OCI-LY3 (cell line): ENCODE results near the gene AGAP1.

Experiments
- H2AFZ ChIP-seq: fragments of 200-600, 300-600 bp; shearing (Covaris generic); 2 replicates; pipeline ENCODE4 v1.6.0; 2014; ENCODE audit warnings: antibody characterized with exemption, low read depth, low read length
- H3K27ac ChIP-seq: fragments of 200-600, 300-600 bp; sonication (generic); 2 replicates; pipeline ENCODE4 v1.5.1; 2014; ENCODE audit warnings: mild to moderate bottlenecking, low read length, moderate library complexity, mixed read lengths
- H3K27me3 ChIP-seq: fragments of 200-600, 300-600 bp; sonication (generic); 2 replicates; pipeline ENCODE4 v1.6.1; 2014; ENCODE audit warnings: low read depth, low read length, mixed read lengths
- H3K36me3 ChIP-seq: fragments of 200-600, 300-600 bp; sonication (generic); replicated peaks from 2 replicates; pipeline ENCODE3; 2014; ENCODE audit warnings: low read depth, low read length, mixed read lengths
- H3K4me1 ChIP-seq: fragments of 300-600, 200-600 bp; sonication (generic); 2 replicates; pipeline ENCODE4 v1.6.1; 2014; ENCODE audit warnings: low read length, mixed read lengths
- H3K4me2 ChIP-seq: fragments of 200-600, 300-600 bp; sonication (generic); 2 replicates; pipeline ENCODE4 v1.6.1; 2014; ENCODE audit warnings: low read length, mixed read lengths
- H3K4me3 ChIP-seq: fragments of 300-600, 200-600 bp; sonication (generic); 2 replicates; pipeline ENCODE4 v1.5.1; 2014; ENCODE audit warnings: antibody characterized with exemption, mild to moderate bottlenecking, low read length, moderate library complexity
- H3K79me2 ChIP-seq: fragments of 300-600, 200-600 bp; shearing (Covaris generic); 2 replicates; pipeline ENCODE4 v1.6.1; 2014; ENCODE audit warnings: mild to moderate bottlenecking, low read length, mixed read lengths
- H3K9ac ChIP-seq: fragments of 300-600, 200-600 bp; shearing (Covaris generic); 2 replicates; pipeline ENCODE4 v1.6.0; 2014; ENCODE audit warnings: mild to moderate bottlenecking, low read length, moderate library complexity
- H3K9me3 ChIP-seq: fragments of 200-600, 300-600 bp; shearing (Covaris generic); 2 replicates; pipeline ENCODE4 v1.6.1; 2014; ENCODE audit warnings: low read length, mixed read lengths; ENCODE audit not compliant: insufficient read depth
- H4K20me1 ChIP-seq: fragments of 200-600, 300-600 bp; sonication (generic); 2 replicates; pipeline ENCODE4 v1.6.1; 2016; ENCODE audit warnings: low read length, mixed read lengths; ENCODE audit not compliant: insufficient read depth
- EZH2phosphoT487 ChIP-seq: fragments of 200-600 bp; shearing (Covaris generic); IDR thresholded peaks from 2 replicates; pipeline ENCODE4 v1.6.1; 2018; ENCODE audit warnings: antibody characterized with exemption, mixed run types, low read depth
- TF ChIP-seq, protein P1 (sequence below): fragments of 200-600, 300-600 bp; sonication (generic); IDR thresholded peaks from 2 replicates; pipeline ENCODE4 v1.5.1; 2014; ENCODE audit warnings: antibody characterized with exemption, low read length, low read depth

The AGAP1 gene

GRCh38 chr2:235799281-235799680, 305.4 kb downstream of the AGAP1 start:
- Histone ChIP-seq H3K36me3 (no peaks in the 10 kb centered on the region), H3K4me1 (no peaks in the 10 kb centered on the region), H3K9ac (no peak overlapping the region), H3K4me3 (no peak overlapping the region), H4K20me1 (no peaks in the 10 kb centered on the region), H3K27me3 (no peaks in the 10 kb centered on the region), H3K4me2 (no peak overlapping the region), H3K9me3 (no peaks in the 10 kb centered on the region), H2AFZ (no peak overlapping the region), H3K27ac (no peak overlapping the region), H3K79me2 (no peaks in the 10 kb centered on the region)
- no peak for TF ChIP-seq EZH2phosphoT487
- TF ChIP-seq, protein P1, sequence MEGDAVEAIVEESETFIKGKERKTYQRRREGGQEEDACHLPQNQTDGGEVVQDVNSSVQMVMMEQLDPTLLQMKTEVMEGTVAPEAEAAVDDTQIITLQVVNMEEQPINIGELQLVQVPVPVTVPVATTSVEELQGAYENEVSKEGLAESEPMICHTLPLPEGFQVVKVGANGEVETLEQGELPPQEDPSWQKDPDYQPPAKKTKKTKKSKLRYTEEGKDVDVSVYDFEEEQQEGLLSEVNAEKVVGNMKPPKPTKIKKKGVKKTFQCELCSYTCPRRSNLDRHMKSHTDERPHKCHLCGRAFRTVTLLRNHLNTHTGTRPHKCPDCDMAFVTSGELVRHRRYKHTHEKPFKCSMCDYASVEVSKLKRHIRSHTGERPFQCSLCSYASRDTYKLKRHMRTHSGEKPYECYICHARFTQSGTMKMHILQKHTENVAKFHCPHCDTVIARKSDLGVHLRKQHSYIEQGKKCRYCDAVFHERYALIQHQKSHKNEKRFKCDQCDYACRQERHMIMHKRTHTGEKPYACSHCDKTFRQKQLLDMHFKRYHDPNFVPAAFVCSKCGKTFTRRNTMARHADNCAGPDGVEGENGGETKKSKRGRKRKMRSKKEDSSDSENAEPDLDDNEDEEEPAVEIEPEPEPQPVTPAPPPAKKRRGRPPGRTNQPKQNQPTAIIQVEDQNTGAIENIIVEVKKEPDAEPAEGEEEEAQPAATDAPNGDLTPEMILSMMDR, result no peak

- Histone ChIP-seq H4K20me1 (no peaks in the 10 kb centered on the region), H2AFZ (no peak overlapping the region), H3K79me2 (no peaks in the 10 kb centered on the region), H3K9me3 (no peaks in the 10 kb centered on the region), H3K4me2 (no peak overlapping the region), H3K9ac (no peak overlapping the region), H3K4me3 (no peak overlapping the region), H3K36me3 (no peaks in the 10 kb centered on the region), H3K27me3 (no peaks in the 10 kb centered on the region), H3K27ac (no peak overlapping the region), H3K4me1 (no peaks in the 10 kb centered on the region)
- TF ChIP-seq, protein P1, result no peak
- TF ChIP-seq EZH2phosphoT487, result no peak
Observed at GRCh38 chr2:235802542-235802941, 308.7 kb downstream of the AGAP1 start.

DNA sequence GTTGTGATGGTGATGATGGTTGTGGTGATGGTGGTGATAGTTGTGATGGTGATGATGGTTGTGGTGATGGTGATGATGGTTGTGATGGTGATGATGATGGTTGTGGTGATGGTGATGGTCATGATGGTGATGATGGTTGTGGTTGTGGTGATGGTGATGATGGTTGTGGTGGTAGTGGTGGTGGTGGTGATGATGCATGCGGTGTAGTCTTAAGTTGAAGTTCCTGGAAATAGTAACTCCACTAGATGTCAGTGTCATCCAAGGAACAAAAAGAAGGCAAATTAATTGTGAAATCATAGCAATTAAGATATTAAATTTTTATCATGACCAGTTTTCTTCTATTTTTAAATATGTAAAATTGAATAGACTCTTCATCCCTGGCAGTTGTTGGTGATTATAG, 309.2 kb downstream of the AGAP1 start:
- H3K4me2 ChIP-seq, result no peak overlapping the region
- H3K9ac ChIP-seq, result no peak overlapping the region
- no peaks in the 10 kb centered on the region for H3K36me3 ChIP-seq
- no peaks in the 10 kb centered on the region for H4K20me1 ChIP-seq
- no peaks in the 10 kb centered on the region for H3K79me2 ChIP-seq
- H3K27me3 ChIP-seq, result no peaks in the 10 kb centered on the region
- no peak overlapping the region for H2AFZ ChIP-seq
- H3K4me1 ChIP-seq, result no peaks in the 10 kb centered on the region
- no peak overlapping the region for H3K27ac ChIP-seq
- no peak overlapping the region for H3K4me3 ChIP-seq
- TF ChIP-seq, protein P1, result no peak
- TF ChIP-seq EZH2phosphoT487, result no peak
- no peaks in the 10 kb centered on the region for H3K9me3 ChIP-seq

GRCh38 chr2:235804676-235805075, 310.8 kb downstream of the AGAP1 start:
- no peak overlapping the region for H3K27ac ChIP-seq
- H3K4me1 ChIP-seq, result no peaks in the 10 kb centered on the region
- no peak overlapping the region for H3K9ac ChIP-seq
- TF ChIP-seq, protein P1, result no peak
- no peak for TF ChIP-seq EZH2phosphoT487
- H3K79me2 ChIP-seq, result no peaks in the 10 kb centered on the region
- H2AFZ ChIP-seq, result no peak overlapping the region
- no peaks in the 10 kb centered on the region for H3K27me3 ChIP-seq
- H3K9me3 ChIP-seq, result no peaks in the 10 kb centered on the region
- no peak overlapping the region for H3K4me3 ChIP-seq
- no peak overlapping the region for H3K4me2 ChIP-seq
- no peaks in the 10 kb centered on the region for H3K36me3 ChIP-seq
- H4K20me1 ChIP-seq, result no peaks in the 10 kb centered on the region
